NCI-H526 (cell line): Measurements from ENCODE around the gene NT5E.
"Not testable (repeated sequence)": the region's sequence is repeated elsewhere in the genome, so short reads cannot be mapped to it uniquely, and the experiment has no call there.

ENCODE experiments used
- DNase-seq, 2 experiments: peaks; one replicate each; lab custom pipeline; 2025; lab: John Stamatoyannopoulos, UW

NT5E gene

GRCh38 chr6:85449818-85450759 is at the start of gene NT5E:
Gene NT5E, plus strand, starts transcription at chr6:85450083. Its CDS starts 57 bp downstream, at chr6:85450140.
- DNase-seq, result peak; percentile 7 to 82

GRCh38 chr6:85400331-85400730 is 49.6 kb upstream of the NT5E start:
- no peak for DNase-seq

- no peak for DNase-seq
These were observed 48.5 kb upstream of the NT5E start for GRCh38 chr6:85401186-85402021.

- DNase-seq, result no peak
These were observed 47.8 kb upstream of the NT5E start for GRCh38 chr6:85402071-85402470.

- no peak for DNase-seq
These were observed 47.0 kb upstream of the NT5E start for GRCh38 chr6:85402922-85403321.

- no peak for DNase-seq
These were observed 46.4 kb upstream of the NT5E start for GRCh38 chr6:85403331-85404015.

- DNase-seq, result not testable (repeated sequence)
These were observed 45.8 kb upstream of the NT5E start for GRCh38 chr6:85404016-85404563.

GRCh38 chr6:85404564-85405174 is 45.2 kb upstream of the NT5E start:
- DNase-seq, result no peak

- no peak for DNase-seq
These were observed 44.6 kb upstream of the NT5E start for GRCh38 chr6:85405175-85405852.

- no peak for DNase-seq
These were observed 44.1 kb upstream of the NT5E start for GRCh38 chr6:85405853-85406198.

GRCh38 chr6:85406641-85407075 is 43.2 kb upstream of the NT5E start:
- DNase-seq, result no peak

- no peak for DNase-seq
These were observed 41.8 kb upstream of the NT5E start for GRCh38 chr6:85408039-85408438.

- no peak for DNase-seq
These were observed 36.9 kb upstream of the NT5E start for GRCh38 chr6:85412911-85413430.

GRCh38 chr6:85416049-85416448 is 33.8 kb upstream of the NT5E start:
- no peak for DNase-seq

- DNase-seq, result no peak
These were observed 33.1 kb upstream of the NT5E start for GRCh38 chr6:85416766-85417165.

GRCh38 chr6:85417336-85417735 is 32.5 kb upstream of the NT5E start:
- no peak for DNase-seq

GRCh38 chr6:85418059-85418458 is 31.8 kb upstream of the NT5E start:
- no peak for DNase-seq

GRCh38 chr6:85419046-85419759 is 30.7 kb upstream of the NT5E start:
- DNase-seq, result no peak

GRCh38 chr6:85420551-85420950 is 29.3 kb upstream of the NT5E start:
- DNase-seq, result no peak

GRCh38 chr6:85421181-85421580 is 28.7 kb upstream of the NT5E start:
- no peak for DNase-seq
